8988T (cell line): ENCODE measurements around the gene CACNA1C.
A peak's percentile ranks its signal among the peaks of the same experiment; 100 is the strongest.

Experiments
- DNase-seq: peaks from one replicate; pipeline ENCODE4 v3.0.0; 2011

Gene CACNA1C

GRCh38 chr12:2616763-2617162 is 564.0 kb downstream of the CACNA1C start:
- no peak for DNase-seq

GRCh38 chr12:2617365-2617764 is 564.6 kb downstream of the CACNA1C start:
- no peak for DNase-seq

- no peak for DNase-seq
Observed at GRCh38 chr12:2618291-2618995, 565.7 kb downstream of the CACNA1C start.

DNA sequence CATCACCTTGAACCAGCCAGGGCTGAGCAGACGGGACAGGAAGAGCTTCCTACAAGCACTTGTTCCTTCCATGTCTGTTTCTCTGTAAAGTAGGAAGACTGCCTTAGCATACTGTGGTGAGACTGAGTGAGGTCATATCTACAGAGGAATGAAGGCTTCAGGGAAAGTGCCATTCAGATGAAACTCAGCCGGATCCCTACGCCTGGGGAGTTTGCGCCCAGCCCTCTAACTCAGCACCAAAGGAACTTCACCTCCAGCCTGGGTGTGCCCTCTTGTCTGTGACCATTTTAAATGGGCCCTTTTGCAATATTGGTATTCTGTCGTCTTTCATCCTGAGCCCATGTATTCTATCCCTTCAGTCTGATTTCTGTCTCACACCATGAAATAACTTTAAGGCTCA is 566.3 kb downstream of the CACNA1C start:
- no peak for DNase-seq

DNA sequence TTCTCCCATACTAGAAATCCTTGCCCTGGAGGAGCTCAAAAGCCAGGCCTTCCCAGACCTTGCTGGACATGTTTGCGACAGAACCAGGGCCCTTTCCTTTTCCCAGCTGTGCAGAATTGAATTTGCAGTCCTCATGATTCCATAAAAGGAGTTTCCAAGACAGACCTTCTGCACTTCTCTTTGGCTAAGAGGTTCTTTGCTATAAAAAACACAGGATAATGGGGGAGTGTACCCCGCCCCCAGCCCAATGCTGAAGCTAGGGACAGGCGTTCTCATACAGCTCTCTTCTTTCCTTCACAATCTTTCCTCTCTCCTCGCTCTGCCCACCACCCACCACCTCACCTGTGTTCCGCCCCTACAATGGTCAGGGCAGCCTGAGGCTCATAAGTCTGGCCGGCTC is 569.7 kb downstream of the CACNA1C start:
- no peak for DNase-seq

- DNase-seq, result no peak
Observed at GRCh38 chr12:2623472-2623871, 570.7 kb downstream of the CACNA1C start.

GRCh38 chr12:2624543-2625288 is 571.9 kb downstream of the CACNA1C start:
- no peak for DNase-seq

- no peak for DNase-seq
Observed at GRCh38 chr12:2625289-2625612, 572.5 kb downstream of the CACNA1C start.

DNA sequence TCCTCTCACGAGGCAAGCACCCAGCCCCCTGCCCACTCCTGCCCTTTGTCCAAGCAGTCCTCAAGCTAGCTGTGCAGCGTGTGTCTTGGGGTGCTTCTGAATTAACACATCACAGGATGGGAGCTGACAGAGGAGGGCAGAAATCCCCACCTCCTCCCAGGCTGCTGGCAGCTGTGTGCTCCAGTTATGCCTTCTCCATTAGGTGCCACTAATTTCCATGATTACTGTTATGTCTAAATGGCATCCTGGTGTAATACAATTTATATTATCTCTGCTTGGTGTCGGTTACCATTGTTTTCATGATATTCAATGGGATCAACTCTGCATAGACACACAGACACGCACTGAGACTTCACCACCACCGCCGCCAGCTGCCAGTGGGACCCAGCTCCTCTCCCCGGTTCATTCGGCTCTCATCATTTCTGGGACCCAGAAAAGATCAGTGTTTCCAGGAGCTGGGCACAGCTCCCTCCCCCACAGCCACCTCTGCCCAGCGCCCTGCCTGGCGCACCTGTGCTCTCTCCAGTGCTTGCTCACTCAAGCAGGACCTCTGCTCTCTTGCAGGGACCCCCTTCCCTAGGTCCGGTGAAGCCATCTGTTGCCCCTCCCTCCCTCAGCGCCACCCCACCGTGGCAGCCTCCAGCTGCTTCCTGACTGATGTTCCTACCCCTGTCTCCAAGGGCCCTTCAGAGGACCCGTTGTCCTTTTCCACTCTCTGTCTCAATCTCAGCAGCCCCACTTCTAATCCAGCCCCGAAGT is 574.5 kb downstream of the CACNA1C start:
- no peak for DNase-seq

GRCh38 chr12:2627835-2628191 is 575.0 kb downstream of the CACNA1C start:
- no peak for DNase-seq

DNA sequence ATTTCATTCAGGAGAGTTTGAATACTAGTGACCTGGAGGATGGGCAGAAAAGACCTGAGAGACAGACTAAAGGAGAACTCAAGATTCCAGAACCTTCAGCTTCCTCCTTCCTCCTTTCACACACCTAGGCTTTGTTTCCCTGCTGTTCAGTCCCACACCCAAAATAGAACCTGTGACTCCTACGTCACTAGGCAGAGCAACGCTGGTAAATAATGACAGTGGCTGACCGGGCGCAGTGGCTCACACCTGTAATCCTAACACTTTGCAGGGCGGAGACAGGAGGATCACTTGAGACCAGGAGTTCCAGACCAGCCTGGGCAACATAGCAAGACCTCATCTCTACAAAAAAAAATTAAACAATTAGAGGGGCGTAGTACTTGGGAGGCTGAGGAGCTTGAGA is 575.6 kb downstream of the CACNA1C start:
- no peak for DNase-seq

DNA sequence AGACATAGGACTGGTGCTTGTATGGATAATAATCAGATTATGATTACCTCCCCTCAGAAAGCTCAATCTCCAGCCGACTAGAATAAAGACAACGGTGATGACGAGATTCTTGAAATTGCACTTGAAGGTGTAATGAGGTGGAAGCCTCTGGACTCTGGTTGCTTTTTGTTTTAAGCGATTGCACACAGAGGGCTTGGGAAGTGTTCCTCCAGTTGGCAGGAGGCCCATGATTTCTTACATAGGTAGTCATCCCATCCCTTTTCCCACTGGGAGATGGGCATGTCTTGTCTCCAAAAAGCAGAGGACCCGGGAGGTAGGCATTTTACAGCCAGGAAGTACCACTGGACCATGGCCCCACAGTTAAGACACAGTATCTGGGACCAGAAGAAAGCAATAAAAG is 576.3 kb downstream of the CACNA1C start:
- DNase-seq, result no peak

GRCh38 chr12:2631653-2632350 is 579.0 kb downstream of the CACNA1C start:
- no peak for DNase-seq

GRCh38 chr12:2633176-2633824 is 580.5 kb downstream of the CACNA1C start:
- no peak for DNase-seq

- no peak for DNase-seq
Observed at GRCh38 chr12:2633825-2634200, 581.0 kb downstream of the CACNA1C start.

DNA sequence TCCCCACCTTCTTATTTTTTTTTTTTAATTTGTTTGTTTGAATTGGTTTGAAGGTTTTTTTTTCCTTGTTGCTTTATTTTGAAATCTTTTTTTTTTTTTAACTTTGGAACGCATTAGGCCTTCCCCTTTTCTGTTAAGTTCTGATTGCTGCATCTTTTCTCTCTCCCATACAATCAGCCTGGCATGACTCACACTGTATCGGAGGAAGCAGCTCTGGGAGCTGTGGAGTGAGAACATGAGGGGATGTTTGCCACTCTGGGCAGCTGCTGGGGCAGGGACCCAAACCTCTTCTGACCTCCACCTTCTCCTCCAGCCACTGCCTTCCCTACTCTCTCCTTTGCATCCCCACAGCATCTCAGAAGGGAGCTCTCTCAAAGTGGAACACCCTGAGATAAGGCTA is 581.7 kb downstream of the CACNA1C start:
- DNase-seq, result no peak

- DNase-seq, result no peak
Observed at GRCh38 chr12:2636741-2637340, 584.1 kb downstream of the CACNA1C start.

GRCh38 chr12:2637371-2637770 is 584.6 kb downstream of the CACNA1C start:
- DNase-seq, result no peak

DNA sequence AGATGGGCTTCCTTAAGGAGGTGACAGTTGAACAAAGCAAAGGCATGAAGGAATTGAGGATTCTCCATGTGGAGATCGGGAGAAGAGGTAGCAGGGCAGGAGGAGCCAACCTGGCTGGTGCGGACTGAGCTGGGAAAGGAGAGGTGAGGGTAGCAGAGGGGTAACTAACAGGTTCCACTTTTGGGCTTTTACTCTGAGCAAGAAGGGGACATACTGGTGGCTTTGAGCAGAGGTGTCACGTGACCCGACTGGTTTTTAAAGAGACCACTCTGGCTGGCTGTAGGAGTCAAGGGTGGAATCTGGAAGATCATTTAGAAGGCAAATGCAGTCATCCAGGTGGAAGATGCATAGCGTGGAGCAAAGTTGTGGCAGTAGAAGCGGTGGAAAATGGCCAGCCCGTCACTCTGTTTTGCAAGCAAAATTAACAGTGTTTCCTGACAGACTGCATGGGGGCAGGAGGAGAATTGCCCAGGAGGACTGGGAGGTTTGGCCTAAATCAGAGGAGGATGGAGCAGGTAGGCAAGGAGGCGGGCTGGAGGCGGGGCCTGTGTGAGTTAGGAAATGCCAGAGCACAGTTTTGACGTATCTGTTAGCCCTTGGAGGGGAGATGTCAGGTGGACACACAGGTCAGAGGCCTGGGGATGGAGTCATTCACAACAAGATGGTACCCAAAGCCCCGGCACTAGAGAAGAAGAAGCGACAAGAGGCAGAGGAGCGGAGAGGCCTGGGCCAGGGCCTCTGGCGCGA is 585.7 kb downstream of the CACNA1C start:
- DNase-seq, result no peak

- DNase-seq, result no peak
Observed at GRCh38 chr12:2639020-2639298, 586.2 kb downstream of the CACNA1C start.

DNA sequence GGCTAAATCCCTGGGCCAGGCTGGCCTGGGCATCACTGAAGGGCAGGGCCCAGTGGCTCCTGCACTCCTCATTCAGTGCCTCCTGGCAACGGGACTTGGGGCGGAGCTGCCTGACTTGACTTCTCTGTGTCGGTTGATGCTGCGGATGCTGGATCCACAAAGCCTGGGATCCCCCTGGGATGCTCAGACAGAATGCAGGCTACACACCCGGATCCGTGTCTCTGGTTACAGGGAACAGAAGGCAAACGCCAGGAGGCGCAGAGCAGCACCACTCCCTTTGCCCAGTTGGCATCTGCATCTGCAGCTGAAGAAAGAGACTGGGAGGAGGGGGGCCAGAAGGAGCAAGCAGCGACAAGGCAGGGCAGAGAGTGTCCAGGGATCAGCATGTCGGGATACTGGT is 587.5 kb downstream of the CACNA1C start:
- no peak for DNase-seq

- peak; percentile 77 for DNase-seq
Observed at GRCh38 chr12:2640709-2641108, 587.9 kb downstream of the CACNA1C start.
